Pons (tissue), 1 donor: ENCODE results near the gene ATP11C.

Experiments
- DNase-seq: peaks from one replicate; pipeline ENCODE4 v3.0.0-alpha.2; 2016; ENCODE audit warnings: low spot score

Gene ATP11C

GRCh38 chrX:139803224-139803623, 129.6 kb downstream of the ATP11C start:
- no peak for DNase-seq

- DNase-seq: no peak
Observed at GRCh38 chrX:139802048-139802447, 130.8 kb downstream of the ATP11C start.

- DNase-seq: no peak
Observed at GRCh38 chrX:139801397-139801813, 131.4 kb downstream of the ATP11C start.

GRCh38 chrX:139798701-139799100, 134.2 kb downstream of the ATP11C start:
- DNase-seq: peak; percentile 1

- no peak for DNase-seq
Observed at GRCh38 chrX:139795196-139795595, 137.7 kb downstream of the ATP11C start.

GRCh38 chrX:139787601-139788000, 145.3 kb downstream of the ATP11C start:
- DNase-seq: no peak

- no peak for DNase-seq
Observed at GRCh38 chrX:139784807-139785206, 148.0 kb downstream of the ATP11C start.

GRCh38 chrX:139783959-139784358, 148.9 kb downstream of the ATP11C start:
- no peak for DNase-seq

- no peak for DNase-seq
Observed at GRCh38 chrX:139783030-139783429, 149.8 kb downstream of the ATP11C start.

GRCh38 chrX:139776599-139776998, 156.3 kb downstream of the ATP11C start:
- DNase-seq: no peak

- no peak for DNase-seq
Observed at GRCh38 chrX:139770366-139770765, 162.5 kb downstream of the ATP11C start.

- DNase-seq: no peak
Observed at GRCh38 chrX:139766545-139766983, 166.3 kb downstream of the ATP11C start.

GRCh38 chrX:139762400-139763183, 170.3 kb downstream of the ATP11C start:
- no peak for DNase-seq

- peak; percentile 28 for DNase-seq
Observed at GRCh38 chrX:139759637-139760036, 173.2 kb downstream of the ATP11C start.

- no peak for DNase-seq
Observed at GRCh38 chrX:139758809-139759208, 174.0 kb downstream of the ATP11C start.

- DNase-seq: no peak
Observed at GRCh38 chrX:139758250-139758649, 174.6 kb downstream of the ATP11C start.

- DNase-seq: no peak
Observed at GRCh38 chrX:139751053-139751452, 181.8 kb downstream of the ATP11C start.

- no peak for DNase-seq
Observed at GRCh38 chrX:139750390-139750789, 182.5 kb downstream of the ATP11C start.

- no peak for DNase-seq
Observed at GRCh38 chrX:139739138-139739537, 193.7 kb downstream of the ATP11C start.

GRCh38 chrX:139738581-139738980, 194.3 kb downstream of the ATP11C start:
- DNase-seq: no peak

- DNase-seq: no peak
Observed at GRCh38 chrX:139736151-139736550, 196.7 kb downstream of the ATP11C start.

- DNase-seq: no peak
Observed at GRCh38 chrX:139734996-139735395, 197.9 kb downstream of the ATP11C start.

GRCh38 chrX:139725720-139726119, 207.1 kb downstream of the ATP11C start:
- DNase-seq: no peak

- no peak for DNase-seq
Observed at GRCh38 chrX:139724626-139725025, 208.2 kb downstream of the ATP11C start.
